ENCODE measurements around the gene STAMBPL1.

STAMBPL1 gene

GRCh38 chr10:88952647-88953111 lies 72.6 kb downstream of the STAMBPL1 start, which contains the start of gene ACTA2:
Gene ACTA2 (minus strand): TSS chr10:88952773. CDS start chr10:88948930, 3,843 bp downstream.
- no peak for DNase-seq (ENCODE audit: low read depth)

- DNase-seq (ENCODE audit: low read depth), result no peak
Measured at GRCh38 chr10:88953662-88954061, 73.6 kb downstream of the STAMBPL1 start.

GRCh38 chr10:88954458-88955083 lies 74.5 kb downstream of the STAMBPL1 start:
- no peak for DNase-seq (ENCODE audit: low read depth)

GRCh38 chr10:88957381-88957780 lies 77.3 kb downstream of the STAMBPL1 start:
- DNase-seq (ENCODE audit: low read depth), result no peak

GRCh38 chr10:88958721-88959120 lies 78.7 kb downstream of the STAMBPL1 start:
- DNase-seq (ENCODE audit: low read depth), result no peak

GRCh38 chr10:88960802-88961201 lies 80.8 kb downstream of the STAMBPL1 start:
- no peak for DNase-seq (ENCODE audit: low read depth)

- DNase-seq (ENCODE audit: low read depth), result no peak
Measured at GRCh38 chr10:88961266-88961665, 81.2 kb downstream of the STAMBPL1 start.

- no peak for DNase-seq (ENCODE audit: low read depth)
Measured at GRCh38 chr10:88962336-88962735, 82.3 kb downstream of the STAMBPL1 start.

GRCh38 chr10:88963318-88963717 lies 83.3 kb downstream of the STAMBPL1 start:
- no peak for DNase-seq (ENCODE audit: low read depth)

- no peak for DNase-seq (ENCODE audit: low read depth)
Measured at GRCh38 chr10:88964360-88964759, 84.3 kb downstream of the STAMBPL1 start.

GRCh38 chr10:88964869-88965415 lies 84.9 kb downstream of the STAMBPL1 start:
- no peak for DNase-seq (ENCODE audit: low read depth)

GRCh38 chr10:88966797-88967196 lies 86.8 kb downstream of the STAMBPL1 start:
- no peak for DNase-seq (ENCODE audit: low read depth)

GRCh38 chr10:88968391-88968790 lies 88.3 kb downstream of the STAMBPL1 start:
- DNase-seq (ENCODE audit: low read depth), result no peak

GRCh38 chr10:88971221-88972061 lies 91.4 kb downstream of the STAMBPL1 start:
- DNase-seq (ENCODE audit: low read depth), result no peak

Measured in stimulated activated CD8-positive, alpha-beta memory T cell treated with anti-CD3 and anti-CD28 coated beads, Interleukin-7, amount 100 ng/mL, for 24 hours (primary cell).